ENCODE results near the gene PML. TPM values are rescaled to one million over a fixed set of nuclear protein-coding genes. Genes with fewer than 3 reads are reported as not detected.

Gene PML
- total and polyA plus RNA-seq, 9 of the 15 experiments (the other 6 are each of a cell fraction or from before 2014, with no cell fraction given), result 5.0 to 50.7 (median 10.1) TPM

DNA sequence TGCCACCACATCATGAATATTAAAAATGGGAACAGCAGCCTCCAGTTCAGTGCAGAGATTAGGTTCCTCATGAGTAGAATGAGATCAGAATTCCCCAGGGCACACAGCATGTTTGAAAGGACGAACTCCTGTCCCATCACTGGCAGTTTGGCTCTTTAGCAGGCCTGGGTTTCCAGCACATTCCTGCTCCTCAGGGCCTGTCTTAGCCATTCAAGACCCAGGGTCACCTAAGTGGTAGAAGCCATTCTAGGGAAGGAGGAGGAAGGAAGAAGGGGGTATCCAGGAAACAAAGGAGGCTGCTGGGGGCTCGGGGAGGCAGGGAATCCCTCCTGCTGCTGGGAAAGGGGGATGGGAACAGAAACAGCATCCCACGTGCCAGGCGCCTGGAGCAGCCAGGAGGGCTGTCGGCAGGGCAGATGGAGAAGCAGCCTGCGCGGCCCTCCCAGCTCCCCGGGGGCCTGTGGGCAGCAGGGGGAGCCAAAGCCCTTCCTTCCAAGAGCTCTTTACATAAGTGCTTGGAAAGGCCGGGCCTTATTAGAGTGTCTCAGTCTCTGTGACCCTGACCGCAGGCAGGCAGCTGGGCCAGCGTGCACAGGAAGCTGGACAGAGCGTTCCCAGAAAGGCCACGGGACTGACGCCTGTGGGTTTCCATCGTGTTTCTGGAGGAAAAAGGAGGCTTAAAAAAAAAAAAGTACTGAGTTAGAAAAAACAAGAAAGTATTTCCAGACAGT, 43.5 kb upstream of the PML start (continued):
- TF ChIP-seq, protein P1, sequence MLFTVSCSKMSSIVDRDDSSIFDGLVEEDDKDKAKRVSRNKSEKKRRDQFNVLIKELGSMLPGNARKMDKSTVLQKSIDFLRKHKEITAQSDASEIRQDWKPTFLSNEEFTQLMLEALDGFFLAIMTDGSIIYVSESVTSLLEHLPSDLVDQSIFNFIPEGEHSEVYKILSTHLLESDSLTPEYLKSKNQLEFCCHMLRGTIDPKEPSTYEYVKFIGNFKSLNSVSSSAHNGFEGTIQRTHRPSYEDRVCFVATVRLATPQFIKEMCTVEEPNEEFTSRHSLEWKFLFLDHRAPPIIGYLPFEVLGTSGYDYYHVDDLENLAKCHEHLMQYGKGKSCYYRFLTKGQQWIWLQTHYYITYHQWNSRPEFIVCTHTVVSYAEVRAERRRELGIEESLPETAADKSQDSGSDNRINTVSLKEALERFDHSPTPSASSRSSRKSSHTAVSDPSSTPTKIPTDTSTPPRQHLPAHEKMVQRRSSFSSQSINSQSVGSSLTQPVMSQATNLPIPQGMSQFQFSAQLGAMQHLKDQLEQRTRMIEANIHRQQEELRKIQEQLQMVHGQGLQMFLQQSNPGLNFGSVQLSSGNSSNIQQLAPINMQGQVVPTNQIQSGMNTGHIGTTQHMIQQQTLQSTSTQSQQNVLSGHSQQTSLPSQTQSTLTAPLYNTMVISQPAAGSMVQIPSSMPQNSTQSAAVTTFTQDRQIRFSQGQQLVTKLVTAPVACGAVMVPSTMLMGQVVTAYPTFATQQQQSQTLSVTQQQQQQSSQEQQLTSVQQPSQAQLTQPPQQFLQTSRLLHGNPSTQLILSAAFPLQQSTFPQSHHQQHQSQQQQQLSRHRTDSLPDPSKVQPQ (CRISPR knock-in tag; IDR thresholded peaks at IDR 0.05; ENCODE audit: borderline replicate concordance), result no peak
- no peak for TF ChIP-seq ZNF133 (CRISPR knock-in tag; IDR thresholded peaks at IDR 0.05)
- 0 out of 2 replicates have a peak, but pooled peaks have one; percentile 30 for TF ChIP-seq ZFX (CRISPR knock-in tag; IDR thresholded peaks at IDR 0.05)
- peak; percentile 75 to 86 for TF ChIP-seq RAD21 (CRISPR knock-in tag; conservative IDR thresholded peaks at IDR 0.05 in 1 of 2, IDR thresholded peaks at IDR 0.05 in 1 of 2)
- TF ChIP-seq ARID1B (IDR thresholded peaks at IDR 0.05), result no peak
- TF ChIP-seq, protein P2, sequence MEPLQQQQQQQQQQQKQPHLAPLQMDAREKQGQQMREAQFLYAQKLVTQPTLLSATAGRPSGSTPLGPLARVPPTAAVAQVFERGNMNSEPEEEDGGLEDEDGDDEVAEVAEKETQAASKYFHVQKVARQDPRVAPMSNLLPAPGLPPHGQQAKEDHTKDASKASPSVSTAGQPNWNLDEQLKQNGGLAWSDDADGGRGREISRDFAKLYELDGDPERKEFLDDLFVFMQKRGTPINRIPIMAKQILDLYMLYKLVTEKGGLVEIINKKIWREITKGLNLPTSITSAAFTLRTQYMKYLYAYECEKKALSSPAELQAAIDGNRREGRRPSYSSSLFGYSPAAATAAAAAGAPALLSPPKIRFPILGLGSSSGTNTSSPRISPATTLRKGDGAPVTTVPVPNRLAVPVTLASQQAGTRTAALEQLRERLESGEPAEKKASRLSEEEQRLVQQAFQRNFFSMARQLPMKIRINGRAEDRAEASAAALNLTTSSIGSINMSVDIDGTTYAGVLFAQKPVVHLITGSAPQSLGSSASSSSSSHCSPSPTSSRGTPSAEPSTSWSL (CRISPR knock-in tag; IDR thresholded peaks at IDR 0.05; ENCODE audit: borderline replicate concordance), result no peak
- no peak for TF ChIP-seq RBFOX2 (IDR thresholded peaks at IDR 0.05; ENCODE audit: low read depth, low read length)
- TF ChIP-seq MTA2 (IDR thresholded peaks at IDR 0.05; ENCODE audit: low read depth), result no peak
- no peak for TF ChIP-seq MCM5 (IDR thresholded peaks at IDR 0.05; ENCODE audit: low read depth)
- no peak for TF ChIP-seq SMARCA5 (IDR thresholded peaks at IDR 0.05)
- no peak for TF ChIP-seq ZNF766 (CRISPR knock-in tag; conservative IDR thresholded peaks at IDR 0.05)
- TF ChIP-seq FOXA3 (CRISPR knock-in tag; conservative IDR thresholded peaks at IDR 0.05 in 1 of 2, IDR thresholded peaks at IDR 0.05 in 1 of 2), result no peak
- TF ChIP-seq ZNF785 (CRISPR knock-in tag; IDR thresholded peaks at IDR 0.05), result no peak
- TF ChIP-seq DMBX1 (CRISPR knock-in tag; IDR thresholded peaks at IDR 0.05; ENCODE audit: borderline replicate concordance), result no peak
- TF ChIP-seq NR2F6 (CRISPR knock-in tag; IDR thresholded peaks at IDR 0.05), result no peak

Data from K562 (cell line).